GM23338 (cell line): ENCODE data around the gene KCNMA1. TPM values are rescaled to one million over a fixed set of nuclear protein-coding genes. Genes with fewer than 3 reads are reported as not detected.

Source experiments
- ATAC-seq: fragments of 200-7000 bp; cut with Tn5 transposase; 3 replicates; pipeline ENCODE4 v1.9.1; 2020
- DNase-seq: peaks from one replicate; pipeline ENCODE4 v3.0.0-alpha.2; 2015; ENCODE audit warnings: low spot score
- H2AFZ ChIP-seq: fragments of 200-600 bp; sonication (generic); 2 replicates; pipeline ENCODE4 v1.8.0; 2016; ENCODE audit warnings: antibody characterized with exemption, mild to moderate bottlenecking, moderate library complexity
- H3F3A ChIP-seq: fragments of 200-600 bp; sonication (generic); replicated peaks from 2 replicates; pipeline ENCODE4 v1.8.0; 2017; ENCODE audit warnings: antibody characterized with exemption, mixed run types, low read depth
- H3K27ac ChIP-seq: fragments of 200-600 bp; sonication (generic); 2 replicates; pipeline ENCODE4 v1.6.1; 2016; ENCODE audit warnings: low read depth
- H3K27me3 ChIP-seq: fragments of 200-600 bp; sonication (generic); 2 replicates; pipeline ENCODE4 v1.8.0; 2016; ENCODE audit warnings: mild to moderate bottlenecking, mixed run types, moderate library complexity; ENCODE audit not compliant: insufficient read depth
- H3K36me3 ChIP-seq: fragments of 200-600 bp; sonication (generic); 2 replicates; pipeline ENCODE4 v1.8.0; 2016; ENCODE audit warnings: mild to moderate bottlenecking; ENCODE audit not compliant: insufficient read depth
- H3K4me1 ChIP-seq: fragments of 200-600 bp; sonication (generic); 2 replicates; pipeline ENCODE4 v1.8.0; 2016; ENCODE audit warnings: mild to moderate bottlenecking, moderate library complexity; ENCODE audit not compliant: insufficient read depth
- H3K4me2 ChIP-seq: fragments of 200-600 bp; sonication (generic); 2 replicates; pipeline ENCODE4 v1.7.1; 2017; ENCODE audit warnings: mixed run types
- H3K4me3 ChIP-seq: fragments of 200-600 bp; sonication (generic); 2 replicates; pipeline ENCODE4 v1.6.1; 2016; ENCODE audit warnings: mixed run types
- H3K79me2 ChIP-seq: fragments of 200-600 bp; sonication (generic); replicated peaks from 2 replicates; pipeline ENCODE4 v1.8.0; 2017; ENCODE audit warnings: mild to moderate bottlenecking; ENCODE audit not compliant: insufficient read depth
- H3K9me2 ChIP-seq: fragments of 200-600 bp; sonication (generic); 2 replicates; pipeline ENCODE4 v1.8.0; 2017; ENCODE audit not compliant: insufficient read depth
- H4K20me1 ChIP-seq: fragments of 200-600 bp; sonication (generic); replicated peaks from 2 replicates; pipeline ENCODE4 v1.8.0; 2017; ENCODE audit warnings: mild to moderate bottlenecking; ENCODE audit not compliant: insufficient read depth
- H3K27ac Mint-ChIP-seq: 2 replicates; pipeline ENCODE4 v1.8.0; 2020; ENCODE audit warnings: inconsistent platforms, mild to moderate bottlenecking, moderate library complexity, mixed read lengths
- H3K27me3 Mint-ChIP-seq: 3 replicates; pipeline ENCODE4 v1.8.0; 2022; ENCODE audit warnings: low read depth, mild to moderate bottlenecking, moderate library complexity, mixed read lengths, inconsistent platforms; ENCODE audit not compliant: insufficient read depth, poor library complexity
- H3K36me3 Mint-ChIP-seq: 3 replicates; pipeline ENCODE4 v1.8.0; 2021; ENCODE audit warnings: low read depth, mild to moderate bottlenecking, inconsistent platforms, moderate library complexity, mixed read lengths
- H3K4me1 Mint-ChIP-seq: 3 replicates; pipeline ENCODE4 v1.8.0; 2020; ENCODE audit warnings: mild to moderate bottlenecking, inconsistent platforms, mixed read lengths
- H3K4me3 Mint-ChIP-seq: 3 replicates; pipeline ENCODE4 v1.8.0; 2021; ENCODE audit warnings: moderate library complexity, mild to moderate bottlenecking, inconsistent platforms, mixed read lengths
- H3K9me3 Mint-ChIP-seq: 3 replicates; pipeline ENCODE4 v1.8.0; 2020; ENCODE audit warnings: moderate library complexity, mild to moderate bottlenecking, inconsistent platforms, mixed read lengths
- CREB1 ChIP-seq: fragments of 250-450 bp; sonication (Bioruptor Pico); IDR thresholded peaks from 2 replicates; pipeline ENCODE4 v1.5.0; 2020; ENCODE audit warnings: low read depth, mild to moderate bottlenecking, moderate library complexity
- CTCF ChIP-seq, 2 experiments: fragments of 200-600 bp in 1 of 2; sonication (generic) in 1 of 2; conservative IDR thresholded peaks; 2 replicates each; pipeline versions ENCODE4 v1.5.1 to v1.6.1; 2016 to 2017; ENCODE audit warnings: antibody characterized with exemption in 2 of 2, low read depth in 2 of 2, mild to moderate bottlenecking in 2 of 2, moderate library complexity in 1 of 2
- EZH2 ChIP-seq: fragments of 200-600 bp; sonication (generic); IDR thresholded peaks from one replicate; pipeline ENCODE4 v1.8.0; 2017; ENCODE audit warnings: antibody characterized with exemption, mild to moderate bottlenecking, low read depth; ENCODE audit not compliant: unreplicated experiment
- EZH2phosphoT487 ChIP-seq: fragments of 200-600 bp; sonication (generic); IDR thresholded peaks from one replicate; pipeline ENCODE4 v1.8.1; 2018; ENCODE audit warnings: antibody characterized with exemption; ENCODE audit not compliant: unreplicated experiment
- JUNB ChIP-seq: IDR thresholded peaks from one replicate; pipeline ENCODE4 v1.6.1; 2016; ENCODE audit warnings: antibody characterized with exemption; ENCODE audit not compliant: unreplicated experiment
- NANOG ChIP-seq: IDR thresholded peaks from 2 replicates; pipeline ENCODE4 v1.6.1; 2016; ENCODE audit warnings: antibody characterized with exemption, borderline replicate concordance
- POLR2AphosphoS5 ChIP-seq: IDR thresholded peaks from 2 replicates; pipeline ENCODE4 v1.6.1; 2016; ENCODE audit warnings: antibody characterized with exemption, low read depth
- REST ChIP-seq: IDR thresholded peaks from one replicate; pipeline ENCODE4 v1.6.1; 2018; ENCODE audit warnings: antibody characterized with exemption; ENCODE audit not compliant: unreplicated experiment
- STAT1 ChIP-seq: IDR thresholded peaks from one replicate; pipeline ENCODE4 v1.6.1; 2016; ENCODE audit warnings: antibody characterized with exemption; ENCODE audit not compliant: unreplicated experiment
- ZNF114 ChIP-seq: fragments of 250-450 bp; sonication (Bioruptor Pico); IDR thresholded peaks from 2 replicates; pipeline ENCODE4 v1.5.0; 2020; ENCODE audit warnings: mild to moderate bottlenecking, moderate library complexity
- ZNF331 ChIP-seq: fragments of 250-450 bp; sonication (Bioruptor Pico); IDR thresholded peaks from 2 replicates; pipeline ENCODE4 v1.5.0; 2020; ENCODE audit warnings: low read depth, mild to moderate bottlenecking, moderate library complexity
- polyA plus RNA-seq: library from polyadenylated mRNA; unstranded; fragments of >200 nt; fragmentation: Nextera tagmentation; extraction: Ambion mirVana; gene quantifications from 2 replicates; pipeline ENCODE4 v1.2.1, GENCODE V29; 2016
- total RNA-seq: library from RNA; depleted of rRNA; stranded (reverse); fragments of >200 nt; shearing (Covaris generic); gene quantifications from 2 replicates; pipeline ENCODE4 v1.2.3, GENCODE V29; 2014
- TF ChIP-seq, protein P1 (sequence below): fragments of 250-450 bp; sonication (Bioruptor Pico); IDR thresholded peaks from 2 replicates; pipeline ENCODE4 v1.5.0; 2020; ENCODE audit warnings: mild to moderate bottlenecking, moderate library complexity
- TF ChIP-seq, protein P2 (sequence below): IDR thresholded peaks from 2 replicates; pipeline ENCODE4 v1.6.1; 2016; ENCODE audit warnings: antibody characterized with exemption

Gene KCNMA1
- total and polyA plus RNA-seq, 2 experiments from 2014 or later, result 8.2 to 9.0 TPM

- Histone ChIP-seq H3K4me3 (no peak overlapping the region), H2AFZ (no peak overlapping the region), H3F3A (no peaks in the 10 kb centered on the region), H4K20me1 (no peaks in the 10 kb centered on the region), H3K4me1 (peaks cover 17% of the 10 kb centered on the region), H3K4me2 (no peak overlapping the region), H3K79me2 (no peaks in the 10 kb centered on the region), H3K9me2 (peaks cover 7% of the 10 kb centered on the region), H3K36me3 (no peaks in the 10 kb centered on the region), H3K27ac (no peak overlapping the region), H3K27me3 (no peaks in the 10 kb centered on the region)
- ATAC-seq, result no peak
- Mint-ChIP-seq H3K36me3 (no peaks in the 10 kb centered on the region), H3K4me1 (peaks cover 21% of the 10 kb centered on the region), H3K4me3 (no peak overlapping the region), H3K9me3 (no peaks in the 10 kb centered on the region), H3K27me3 (no peaks in the 10 kb centered on the region), H3K27ac (no peak overlapping the region)
- no peak for TF ChIP-seq JUNB
- TF ChIP-seq EZH2, result no peak
- TF ChIP-seq, protein P1, sequence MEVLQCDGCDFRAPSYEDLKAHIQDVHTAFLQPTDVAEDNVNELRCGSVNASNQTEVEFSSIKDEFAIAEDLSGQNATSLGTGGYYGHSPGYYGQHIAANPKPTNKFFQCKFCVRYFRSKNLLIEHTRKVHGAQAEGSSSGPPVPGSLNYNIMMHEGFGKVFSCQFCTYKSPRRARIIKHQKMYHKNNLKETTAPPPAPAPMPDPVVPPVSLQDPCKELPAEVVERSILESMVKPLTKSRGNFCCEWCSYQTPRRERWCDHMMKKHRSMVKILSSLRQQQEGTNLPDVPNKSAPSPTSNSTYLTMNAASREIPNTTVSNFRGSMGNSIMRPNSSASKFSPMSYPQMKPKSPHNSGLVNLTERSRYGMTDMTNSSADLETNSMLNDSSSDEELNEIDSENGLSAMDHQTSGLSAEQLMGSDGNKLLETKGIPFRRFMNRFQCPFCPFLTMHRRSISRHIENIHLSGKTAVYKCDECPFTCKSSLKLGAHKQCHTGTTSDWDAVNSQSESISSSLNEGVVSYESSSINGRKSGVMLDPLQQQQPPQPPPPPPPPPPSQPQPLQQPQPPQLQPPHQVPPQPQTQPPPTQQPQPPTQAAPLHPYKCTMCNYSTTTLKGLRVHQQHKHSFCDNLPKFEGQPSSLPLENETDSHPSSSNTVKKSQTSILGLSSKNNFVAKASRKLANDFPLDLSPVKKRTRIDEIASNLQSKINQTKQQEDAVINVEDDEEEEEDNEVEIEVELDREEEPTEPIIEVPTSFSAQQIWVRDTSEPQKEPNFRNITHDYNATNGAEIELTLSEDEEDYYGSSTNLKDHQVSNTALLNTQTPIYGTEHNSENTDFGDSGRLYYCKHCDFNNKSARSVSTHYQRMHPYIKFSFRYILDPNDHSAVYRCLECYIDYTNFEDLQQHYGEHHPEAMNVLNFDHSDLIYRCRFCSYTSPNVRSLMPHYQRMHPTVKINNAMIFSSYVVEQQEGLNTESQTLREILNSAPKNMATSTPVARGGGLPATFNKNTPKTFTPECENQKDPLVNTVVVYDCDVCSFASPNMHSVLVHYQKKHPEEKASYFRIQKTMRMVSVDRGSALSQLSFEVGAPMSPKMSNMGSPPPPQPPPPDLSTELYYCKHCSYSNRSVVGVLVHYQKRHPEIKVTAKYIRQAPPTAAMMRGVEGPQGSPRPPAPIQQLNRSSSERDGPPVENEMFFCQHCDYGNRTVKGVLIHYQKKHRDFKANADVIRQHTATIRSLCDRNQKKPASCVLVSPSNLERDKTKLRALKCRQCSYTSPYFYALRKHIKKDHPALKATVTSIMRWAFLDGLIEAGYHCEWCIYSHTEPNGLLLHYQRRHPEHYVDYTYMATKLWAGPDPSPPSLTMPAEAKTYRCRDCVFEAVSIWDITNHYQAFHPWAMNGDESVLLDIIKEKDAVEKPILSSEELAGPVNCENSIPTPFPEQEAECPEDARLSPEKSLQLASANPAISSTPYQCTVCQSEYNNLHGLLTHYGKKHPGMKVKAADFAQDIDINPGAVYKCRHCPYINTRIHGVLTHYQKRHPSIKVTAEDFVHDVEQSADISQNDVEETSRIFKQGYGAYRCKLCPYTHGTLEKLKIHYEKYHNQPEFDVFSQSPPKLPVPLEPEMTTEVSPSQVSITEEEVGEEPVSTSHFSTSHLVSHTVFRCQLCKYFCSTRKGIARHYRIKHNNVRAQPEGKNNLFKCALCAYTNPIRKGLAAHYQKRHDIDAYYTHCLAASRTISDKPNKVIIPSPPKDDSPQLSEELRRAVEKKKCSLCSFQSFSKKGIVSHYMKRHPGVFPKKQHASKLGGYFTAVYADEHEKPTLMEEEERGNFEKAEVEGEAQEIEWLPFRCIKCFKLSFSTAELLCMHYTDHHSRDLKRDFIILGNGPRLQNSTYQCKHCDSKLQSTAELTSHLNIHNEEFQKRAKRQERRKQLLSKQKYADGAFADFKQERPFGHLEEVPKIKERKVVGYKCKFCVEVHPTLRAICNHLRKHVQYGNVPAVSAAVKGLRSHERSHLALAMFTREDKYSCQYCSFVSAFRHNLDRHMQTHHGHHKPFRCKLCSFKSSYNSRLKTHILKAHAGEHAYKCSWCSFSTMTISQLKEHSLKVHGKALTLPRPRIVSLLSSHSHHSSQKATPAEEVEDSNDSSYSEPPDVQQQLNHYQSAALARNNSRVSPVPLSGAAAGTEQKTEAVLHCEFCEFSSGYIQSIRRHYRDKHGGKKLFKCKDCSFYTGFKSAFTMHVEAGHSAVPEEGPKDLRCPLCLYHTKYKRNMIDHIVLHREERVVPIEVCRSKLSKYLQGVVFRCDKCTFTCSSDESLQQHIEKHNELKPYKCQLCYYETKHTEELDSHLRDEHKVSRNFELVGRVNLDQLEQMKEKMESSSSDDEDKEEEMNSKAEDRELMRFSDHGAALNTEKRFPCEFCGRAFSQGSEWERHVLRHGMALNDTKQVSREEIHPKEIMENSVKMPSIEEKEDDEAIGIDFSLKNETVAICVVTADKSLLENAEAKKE (CRISPR knock-in tag), result no peak
- no peak for TF ChIP-seq POLR2AphosphoS5
- no peak for TF ChIP-seq EZH2phosphoT487
- TF ChIP-seq CREB1 (CRISPR knock-in tag), result no peak
- TF ChIP-seq CTCF (conservative IDR thresholded peaks at IDR 0.05; ENCODE audit: low read depth in 2 of 2), result no peak
- TF ChIP-seq NANOG, result no peak
- no peak for TF ChIP-seq ZNF114 (CRISPR knock-in tag)
- no peak for TF ChIP-seq ZNF331 (CRISPR knock-in tag)
- no peak for TF ChIP-seq STAT1
- TF ChIP-seq, protein P2, sequence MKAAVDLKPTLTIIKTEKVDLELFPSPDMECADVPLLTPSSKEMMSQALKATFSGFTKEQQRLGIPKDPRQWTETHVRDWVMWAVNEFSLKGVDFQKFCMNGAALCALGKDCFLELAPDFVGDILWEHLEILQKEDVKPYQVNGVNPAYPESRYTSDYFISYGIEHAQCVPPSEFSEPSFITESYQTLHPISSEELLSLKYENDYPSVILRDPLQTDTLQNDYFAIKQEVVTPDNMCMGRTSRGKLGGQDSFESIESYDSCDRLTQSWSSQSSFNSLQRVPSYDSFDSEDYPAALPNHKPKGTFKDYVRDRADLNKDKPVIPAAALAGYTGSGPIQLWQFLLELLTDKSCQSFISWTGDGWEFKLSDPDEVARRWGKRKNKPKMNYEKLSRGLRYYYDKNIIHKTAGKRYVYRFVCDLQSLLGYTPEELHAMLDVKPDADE, result no peak
- no peak for TF ChIP-seq REST
- no peak for DNase-seq
These were observed 322.0 kb downstream of the KCNMA1 start for GRCh38 chr10:77315496-77316129.
